ENCODE measurements around the gene CFAP65. TPM values are rescaled to one million over a fixed set of nuclear protein-coding genes. Genes with fewer than 3 reads are reported as not detected.

Gene CFAP65, protein sequence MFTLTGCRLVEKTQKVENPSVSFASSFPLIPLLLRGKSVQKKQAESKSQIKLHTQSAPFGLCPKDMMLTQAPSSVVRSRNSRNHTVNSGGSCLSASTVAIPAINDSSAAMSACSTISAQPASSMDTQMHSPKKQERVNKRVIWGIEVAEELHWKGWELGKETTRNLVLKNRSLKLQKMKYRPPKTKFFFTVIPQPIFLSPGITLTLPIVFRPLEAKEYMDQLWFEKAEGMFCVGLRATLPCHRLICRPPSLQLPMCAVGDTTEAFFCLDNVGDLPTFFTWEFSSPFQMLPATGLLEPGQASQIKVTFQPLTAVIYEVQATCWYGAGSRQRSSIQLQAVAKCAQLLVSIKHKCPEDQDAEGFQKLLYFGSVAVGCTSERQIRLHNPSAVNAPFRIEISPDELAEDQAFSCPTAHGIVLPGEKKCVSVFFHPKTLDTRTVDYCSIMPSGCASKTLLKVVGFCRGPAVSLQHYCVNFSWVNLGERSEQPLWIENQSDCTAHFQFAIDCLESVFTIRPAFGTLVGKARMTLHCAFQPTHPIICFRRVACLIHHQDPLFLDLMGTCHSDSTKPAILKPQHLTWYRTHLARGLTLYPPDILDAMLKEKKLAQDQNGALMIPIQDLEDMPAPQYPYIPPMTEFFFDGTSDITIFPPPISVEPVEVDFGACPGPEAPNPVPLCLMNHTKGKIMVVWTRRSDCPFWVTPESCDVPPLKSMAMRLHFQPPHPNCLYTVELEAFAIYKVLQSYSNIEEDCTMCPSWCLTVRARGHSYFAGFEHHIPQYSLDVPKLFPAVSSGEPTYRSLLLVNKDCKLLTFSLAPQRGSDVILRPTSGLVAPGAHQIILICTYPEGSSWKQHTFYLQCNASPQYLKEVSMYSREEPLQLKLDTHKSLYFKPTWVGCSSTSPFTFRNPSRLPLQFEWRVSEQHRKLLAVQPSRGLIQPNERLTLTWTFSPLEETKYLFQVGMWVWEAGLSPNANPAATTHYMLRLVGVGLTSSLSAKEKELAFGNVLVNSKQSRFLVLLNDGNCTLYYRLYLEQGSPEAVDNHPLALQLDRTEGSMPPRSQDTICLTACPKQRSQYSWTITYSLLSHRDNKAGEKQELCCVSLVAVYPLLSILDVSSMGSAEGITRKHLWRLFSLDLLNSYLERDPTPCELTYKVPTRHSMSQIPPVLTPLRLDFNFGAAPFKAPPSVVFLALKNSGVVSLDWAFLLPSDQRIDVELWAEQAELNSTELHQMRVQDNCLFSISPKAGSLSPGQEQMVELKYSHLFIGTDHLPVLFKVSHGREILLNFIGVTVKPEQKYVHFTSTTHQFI (N-terminal part only)
- total RNA-seq: not detected in 2 replicates

DNA sequence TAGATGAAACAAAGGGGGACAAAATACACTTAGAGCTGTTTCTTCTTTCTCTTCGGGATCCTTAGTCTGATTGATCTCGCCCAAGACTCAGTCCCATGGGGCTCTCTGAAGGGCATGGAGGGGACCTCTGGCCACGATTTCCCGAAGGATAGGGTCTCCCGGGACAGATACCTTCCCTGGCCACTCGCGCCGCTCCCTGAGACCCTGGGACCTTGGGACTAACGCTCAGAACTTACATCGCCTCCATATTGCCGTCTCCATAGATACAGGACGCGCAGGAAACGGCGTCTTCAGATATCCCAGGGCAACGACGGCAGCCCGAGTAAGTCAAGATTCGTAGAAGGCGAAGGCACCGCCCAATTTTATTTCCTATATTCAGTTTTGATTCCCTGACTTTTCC is at the start of gene CFAP65:
TSS of gene CFAP65 (minus strand) at position 265 of the 400 bp plus-strand sequence. CDS start 2,468 bp downstream, outside the sequence.

DNA sequence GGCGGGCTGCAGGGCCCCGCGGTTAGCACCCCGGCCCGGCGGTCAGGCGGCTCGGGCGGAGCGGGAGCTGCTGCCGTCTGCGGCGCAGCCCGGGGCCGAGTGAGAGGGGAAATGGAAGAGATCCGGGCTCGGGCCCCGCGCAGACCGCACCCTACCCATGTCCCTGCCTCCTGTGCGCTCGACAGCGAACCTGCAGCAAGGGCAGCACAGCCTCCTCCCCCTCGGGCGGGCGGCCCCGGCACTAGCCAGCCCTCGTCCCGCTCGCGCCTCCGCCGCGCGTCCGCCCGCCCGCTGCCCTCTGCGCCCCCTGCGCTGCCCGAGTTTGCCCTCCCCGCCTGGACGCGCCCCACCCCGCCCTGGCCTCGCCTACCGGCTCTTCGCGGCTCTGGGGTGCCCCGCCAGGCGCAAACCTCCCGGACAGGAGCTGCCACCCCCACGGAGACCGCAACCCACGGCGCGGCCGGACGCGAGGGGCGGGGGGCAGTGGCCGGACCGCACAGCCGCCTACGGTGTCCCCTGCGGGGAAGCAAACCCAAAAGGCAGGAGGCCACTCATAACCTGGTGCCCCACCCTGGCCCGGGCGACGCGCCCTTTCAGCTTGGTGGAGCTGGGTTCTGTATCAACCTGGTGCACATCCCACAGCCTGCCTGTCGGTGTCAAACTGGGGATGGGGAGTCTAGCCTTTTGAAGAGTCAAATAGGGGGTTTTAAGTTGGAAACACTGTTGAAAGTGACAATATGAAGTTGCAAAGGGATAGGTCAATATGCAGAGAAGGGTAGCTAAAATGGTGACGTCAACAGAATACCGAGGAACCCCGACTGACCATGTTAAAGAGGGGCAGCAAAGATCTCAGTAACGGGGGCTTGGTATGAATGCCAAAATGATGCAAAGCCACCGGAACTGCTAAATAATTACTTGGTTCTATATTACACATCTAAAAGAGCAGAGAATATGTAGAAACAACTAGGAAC is 19.8 kb upstream of the CFAP65 start, which contains the start of gene IHH:
TSS of gene IHH (minus strand) at position 101 of the 971 bp plus-strand sequence. CDS start 454 bp downstream, outside the sequence.

DNA sequence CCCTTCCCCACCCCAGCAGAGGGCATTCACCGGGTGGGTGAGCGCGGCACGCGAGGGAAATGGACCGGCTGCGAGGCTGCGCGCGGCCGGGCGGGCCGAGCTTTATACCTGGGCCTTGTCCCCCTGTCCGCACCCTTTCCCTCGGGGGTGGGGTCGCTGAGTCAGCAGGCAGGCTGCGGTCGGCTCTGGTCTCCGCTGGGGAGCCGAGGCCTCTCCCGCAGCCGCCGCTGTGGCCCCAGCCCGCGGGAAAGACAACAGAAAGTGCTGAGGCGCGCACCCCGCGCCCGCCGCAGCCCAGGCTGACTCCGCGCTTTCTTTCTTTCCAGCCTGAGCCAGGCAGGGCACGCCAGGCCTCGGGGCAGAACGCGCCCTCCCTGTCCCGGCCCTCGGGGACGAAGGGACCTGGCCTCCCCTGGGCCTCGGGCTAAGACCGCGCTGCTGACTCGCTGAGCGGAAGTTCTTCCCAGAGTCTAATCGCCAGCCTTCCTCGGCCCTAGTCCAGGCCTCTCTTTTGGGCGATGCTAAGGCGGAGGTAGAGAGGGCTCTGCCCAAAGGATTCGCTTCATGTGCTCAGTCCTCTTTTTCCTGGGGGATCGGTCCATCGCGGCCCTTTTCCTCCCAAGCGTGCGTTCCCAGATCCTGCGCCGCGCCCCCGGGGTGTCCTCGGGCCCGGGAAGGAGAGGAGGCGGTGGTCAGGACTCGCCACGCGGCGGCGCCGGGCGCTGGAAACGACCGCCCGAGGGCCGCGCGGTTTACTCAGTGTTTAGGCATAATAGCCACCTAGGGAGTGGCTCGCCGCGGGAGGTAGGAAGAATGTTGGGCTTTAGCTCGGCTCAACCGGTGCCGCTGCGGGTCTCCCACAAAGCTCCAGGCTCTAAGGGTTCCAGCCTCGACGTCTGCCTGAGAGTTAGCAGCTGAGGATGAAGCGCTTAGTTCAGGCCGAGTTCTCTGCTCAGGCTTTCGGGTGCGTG is 47.7 kb downstream of the CFAP65 start, which contains the start of gene CRYBA2:
TSS of gene CRYBA2 (minus strand) at position 78 of the 971 bp plus-strand sequence. CDS start 246 bp downstream, outside the sequence.

DNA sequence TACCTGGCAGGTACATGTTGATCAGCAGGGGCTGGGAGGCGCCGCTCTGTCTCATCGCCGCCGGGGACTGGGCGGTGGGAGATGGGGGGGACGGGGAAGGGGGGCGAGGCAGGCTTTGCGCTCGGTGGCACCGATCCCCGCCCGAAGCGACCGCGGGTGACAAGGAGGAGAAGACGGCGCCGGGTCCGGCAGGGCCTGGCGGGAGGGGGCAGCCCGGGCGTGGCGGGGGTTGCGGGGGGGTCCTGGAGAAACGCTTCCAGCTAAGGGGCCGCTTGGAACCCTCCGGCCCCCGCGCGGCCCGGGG is 56.3 kb downstream of the CFAP65 start, which contains the start of gene FEV:
TSS of gene FEV (minus strand) at position 164 of the 304 bp plus-strand sequence. CDS start at position 55, 109 bp downstream.

DNA sequence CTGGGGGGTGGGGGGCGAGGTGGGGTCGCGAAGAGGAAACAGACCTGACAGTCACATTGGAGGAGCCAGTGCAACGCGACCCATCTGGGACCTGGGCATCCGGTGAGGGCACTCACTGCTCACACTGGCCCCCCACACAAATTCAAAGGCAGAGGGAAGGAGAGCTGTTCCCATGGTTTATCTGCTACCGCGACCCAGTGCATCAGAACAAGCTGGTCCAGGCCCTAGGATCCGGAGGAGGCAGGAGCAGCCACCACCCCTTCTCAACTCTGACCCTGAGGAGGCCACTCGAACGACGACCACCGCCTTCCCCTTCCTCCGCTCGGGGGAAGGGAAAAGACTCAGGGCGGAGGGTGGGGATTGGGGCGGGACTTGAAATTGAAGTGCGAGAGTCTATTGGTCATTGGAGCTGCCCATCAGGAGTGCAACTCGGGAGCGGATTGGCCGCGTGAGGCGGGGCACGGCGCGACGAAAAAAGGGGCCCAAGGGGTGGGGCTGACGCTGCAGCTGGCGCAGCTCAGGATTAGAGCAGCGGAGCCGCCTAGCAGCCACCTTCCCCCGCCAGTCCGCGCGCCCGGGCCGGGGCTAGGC is 82.1 kb downstream of the CFAP65 start, which contains the start of gene CDK5R2:
TSS of gene CDK5R2 (plus strand) at position 526 of the 591 bp plus-strand sequence. CDS start 155 bp downstream, outside the sequence.

Small RNA genes within 50 kb of the gene (small RNA-seq; reads per million reads assigned to genes)
- gene MIR3131 (not detected), gene MIR375 (0.21 reads per million)

Other genes with a start within 250 kb of the CFAP65 start
- not detected in 2 replicates for gene PRKAG3, start 209.7 kb downstream of the CFAP65 start, total RNA-seq
- gene WNT6, start 181.7 kb downstream of the CFAP65 start, total RNA-seq: not detected in 2 replicates
- 0.07 TPM in 1 of 2 replicates, not detected in the other for gene WNT10A, start 160.7 kb downstream of the CFAP65 start, total RNA-seq
- not detected in 2 replicates for gene CDK5R2, start 81.8 kb downstream of the CFAP65 start, total RNA-seq
- not detected in 2 replicates for gene FEV, start 56.3 kb downstream of the CFAP65 start, total RNA-seq
- not detected in 2 replicates for gene CRYBA2, start 48.1 kb downstream of the CFAP65 start, total RNA-seq
- 0.13 TPM in 1 of 2 replicates, not detected in the other for gene IHH, start 19.4 kb upstream of the CFAP65 start, total RNA-seq
- 21.4 and 21.9 TPM in 2 replicates for gene NHEJ1, start 119.3 kb upstream of the CFAP65 start, total RNA-seq
- 1.8 and 2.1 TPM in 2 replicates for gene SLC23A3, start 128.5 kb upstream of the CFAP65 start, total RNA-seq
- gene CNPPD1, start 135.4 kb upstream of the CFAP65 start, total RNA-seq: 19.5 and 20.2 TPM in 2 replicates
- gene RETREG2, start 136.8 kb upstream of the CFAP65 start, total RNA-seq: 46.5 and 54.5 TPM in 2 replicates
- gene ZFAND2B, start 165.3 kb upstream of the CFAP65 start, total RNA-seq: 13.8 and 13.9 TPM in 2 replicates
- gene ABCB6, start 177.4 kb upstream of the CFAP65 start, total RNA-seq: 22.3 and 25.8 TPM in 2 replicates
- gene ATG9A, start 188.1 kb upstream of the CFAP65 start, total RNA-seq: 39.1 and 67.8 TPM in 2 replicates
- gene ANKZF1, start 188.3 kb upstream of the CFAP65 start, total RNA-seq: 29.2 and 29.9 TPM in 2 replicates
- gene GLB1L, start 203.9 kb upstream of the CFAP65 start, total RNA-seq: 5.0 and 5.1 TPM in 2 replicates
- 19.5 and 29.9 TPM in 2 replicates for gene STK16, start 204.0 kb upstream of the CFAP65 start, total RNA-seq
- not detected in 2 replicates for gene TUBA4B, start 211.7 kb upstream of the CFAP65 start, total RNA-seq
- 50.7 and 51.4 TPM in 2 replicates for gene TUBA4A, start 212.4 kb upstream of the CFAP65 start, total RNA-seq
- 13.7 and 15.4 TPM in 2 replicates for gene DNAJB2, start 237.8 kb upstream of the CFAP65 start, total RNA-seq